ENCODE results near the gene C20orf96.
"Not testable (repeated sequence)": the region's sequence is repeated elsewhere in the genome, so short reads cannot be mapped to it uniquely, and the experiment has no call there.

C20orf96 gene
- total RNA-seq = 0.47 to 0.62 reads per million in 2 donors

- DNase-seq = peak; percentile 65 to 93 (median 74)
These were observed at the start of gene C20orf96 for GRCh38 chr20:290084-290831. Gene C20orf96, minus strand, starts transcription at chr20:290750. Its CDS starts 140 bp downstream, at chr20:290610.

- DNase-seq = not testable (repeated sequence)
These were observed 45.5 kb upstream of the C20orf96 start for GRCh38 chr20:336040-336439.

- no peak for DNase-seq
These were observed 44.0 kb upstream of the C20orf96 start for GRCh38 chr20:334578-334977.

GRCh38 chr20:330233-331149, 39.9 kb upstream of the C20orf96 start:
- DNase-seq = peak in 4 of 5 experiments; percentile 43 to 69 (median 50)

- DNase-seq = no peak
These were observed 39.3 kb upstream of the C20orf96 start for GRCh38 chr20:329851-330232.

GRCh38 chr20:328975-329695, 38.6 kb upstream of the C20orf96 start:
- no peak for DNase-seq

GRCh38 chr20:328027-328974, 37.8 kb upstream of the C20orf96 start:
- no peak for DNase-seq

GRCh38 chr20:327186-328026, 36.9 kb upstream of the C20orf96 start:
- peak; percentile 38 to 88 (median 65) for DNase-seq

GRCh38 chr20:326645-327185, 36.2 kb upstream of the C20orf96 start:
- DNase-seq = peak in 1 of 5 experiments; percentile 27

- DNase-seq = peak in 4 of 5 experiments; percentile 14 to 64 (median 34)
These were observed 35.5 kb upstream of the C20orf96 start for GRCh38 chr20:325889-326644.

GRCh38 chr20:325045-325888, 34.7 kb upstream of the C20orf96 start, which contains the start of gene SOX12:
Gene SOX12, plus strand, starts transcription at chr20:325552. Its CDS starts 373 bp downstream, at chr20:325925.
- DNase-seq = peak; percentile 90 to 97 (median 95)

GRCh38 chr20:324177-325044, 33.9 kb upstream of the C20orf96 start:
- DNase-seq = peak; percentile 81 to 88 (median 83)

GRCh38 chr20:316316-317068, 25.9 kb upstream of the C20orf96 start:
- DNase-seq = no peak

- no peak for DNase-seq
These were observed 23.4 kb upstream of the C20orf96 start for GRCh38 chr20:313948-314347.

- DNase-seq = no peak
These were observed 22.9 kb upstream of the C20orf96 start for GRCh38 chr20:313402-313801.

GRCh38 chr20:312866-313265, 22.3 kb upstream of the C20orf96 start:
- DNase-seq = no peak

- no peak for DNase-seq
These were observed 21.5 kb upstream of the C20orf96 start for GRCh38 chr20:312067-312466.

All from T-helper 2 cell (primary cell).